Colonic mucosa (tissue), 4 donors: Measurements from ENCODE around the gene NUDCD2. TPM values are rescaled to one million over a fixed set of nuclear protein-coding genes. Genes with fewer than 3 reads are reported as not detected.
"Not testable (repeated sequence)": the region's sequence is repeated elsewhere in the genome, so short reads cannot be mapped to it uniquely, and the experiment has no call there.

Experiments used
- DNase-seq: peaks from one replicate; pipeline ENCODE4 v3.0.0-alpha.2; 2020
- H3K27ac ChIP-seq: fragments of 200-600 bp; one replicate; pipeline ENCODE4 v1.8.0; 2021
- H3K27me3 ChIP-seq: fragments of 200-600 bp; one replicate; pipeline ENCODE4 v1.8.0; 2021
- H3K36me3 ChIP-seq: fragments of 200-600 bp; one replicate; pipeline ENCODE4 v1.8.0; 2021
- H3K4me1 ChIP-seq: fragments of 200-600 bp; one replicate; pipeline ENCODE4 v1.8.0; 2021; ENCODE audit warnings: mild to moderate bottlenecking
- H3K4me3 ChIP-seq: fragments of 200-600 bp; one replicate; pipeline ENCODE4 v1.8.0; 2021
- H3K9ac ChIP-seq, 2 donors: one replicate each; pipeline ENCODE4 v1.7.0; 2013; ENCODE audit warnings: control low read depth in 2 of 2, low read depth in 2 of 2, low read length in 2 of 2
- H3K9me3 ChIP-seq: fragments of 200-600 bp; one replicate; pipeline ENCODE4 v1.8.0; 2021
- CTCF ChIP-seq: fragments of 200-600 bp; IDR thresholded peaks from one replicate; pipeline ENCODE4 v1.8.0; 2022; ENCODE audit warnings: antibody characterized with exemption, mild to moderate bottlenecking
- intact Hi-C: fragments of 100-400 bp; cut with DNase I; formaldehyde crosslinking; loops from one replicate; pipeline ENCODE4 v1.14.1; 2022
- total RNA-seq, 2 donors: library from RNA; stranded (reverse); fragmentation: NEBNext Ultra II Directional in 1 of 2; extraction: Animal tissue kit (Norgen Biotek cat#: 25700) in 1 of 2; gene quantifications; one replicate each; pipeline ENCODE4 v1.2.1, GENCODE V29; 2021
- donor health status: healthy.
- donor health status: DM: no; HTN: no; CAD: no.
- donor health status: DM: no; HTN: no; CAD: no.

Gene NUDCD2
- total RNA-seq, 2 donors from 2014 or later: 24.6 to 32.9 TPM

GRCh38 chr5:163399923-163400322 is 60.0 kb downstream of the NUDCD2 start:
- Histone ChIP-seq H3K9ac (no peak overlapping the region), H3K4me3 (no peak overlapping the region), H3K4me1 (no peaks in the 10 kb centered on the region), H3K36me3 (no peaks in the 10 kb centered on the region), H3K9me3 (no peaks in the 10 kb centered on the region), H3K27ac (no peak overlapping the region), H3K27me3 (no peaks in the 10 kb centered on the region)
- DNase-seq: no peak
- intact Hi-C loops: no loop called here
- TF ChIP-seq CTCF: no peak

GRCh38 chr5:163397354-163397753 is 62.5 kb downstream of the NUDCD2 start:
- no peak for DNase-seq
- Histone ChIP-seq H3K27me3 (no peaks in the 10 kb centered on the region), H3K36me3 (no peaks in the 10 kb centered on the region), H3K9me3 (no peaks in the 10 kb centered on the region), H3K4me3 (no peak overlapping the region), H3K4me1 (no peaks in the 10 kb centered on the region), H3K9ac (no peak overlapping the region), H3K27ac (no peak overlapping the region)
- intact Hi-C loops: no loop called here
- TF ChIP-seq CTCF: no peak

GRCh38 chr5:163396818-163397340 is 63.0 kb downstream of the NUDCD2 start:
- H3K4me3 ChIP-seq, H3K9me3 ChIP-seq, H3K9ac ChIP-seq, H3K4me1 ChIP-seq, H3K27ac ChIP-seq, intact Hi-C loops, H3K27me3 ChIP-seq, H3K36me3 ChIP-seq, DNase-seq: not testable (repeated sequence)

Other genes with a start within 250 kb of the NUDCD2 start
- 100 to 1,000 TPM; 149 to 265 TPM for gene CCNG1, start 22.5 kb downstream of the NUDCD2 start, total RNA-seq
- gene HMMR, start 530 bp upstream of the NUDCD2 start, total RNA-seq: 10 to 100 TPM; 10.6 to 44.5 TPM
- gene MAT2B, start 45.5 kb upstream of the NUDCD2 start, total RNA-seq: 10 to 100 TPM; 63.4 to 86.7 TPM